ENCODE data around the gene NINJ2.

DNA sequence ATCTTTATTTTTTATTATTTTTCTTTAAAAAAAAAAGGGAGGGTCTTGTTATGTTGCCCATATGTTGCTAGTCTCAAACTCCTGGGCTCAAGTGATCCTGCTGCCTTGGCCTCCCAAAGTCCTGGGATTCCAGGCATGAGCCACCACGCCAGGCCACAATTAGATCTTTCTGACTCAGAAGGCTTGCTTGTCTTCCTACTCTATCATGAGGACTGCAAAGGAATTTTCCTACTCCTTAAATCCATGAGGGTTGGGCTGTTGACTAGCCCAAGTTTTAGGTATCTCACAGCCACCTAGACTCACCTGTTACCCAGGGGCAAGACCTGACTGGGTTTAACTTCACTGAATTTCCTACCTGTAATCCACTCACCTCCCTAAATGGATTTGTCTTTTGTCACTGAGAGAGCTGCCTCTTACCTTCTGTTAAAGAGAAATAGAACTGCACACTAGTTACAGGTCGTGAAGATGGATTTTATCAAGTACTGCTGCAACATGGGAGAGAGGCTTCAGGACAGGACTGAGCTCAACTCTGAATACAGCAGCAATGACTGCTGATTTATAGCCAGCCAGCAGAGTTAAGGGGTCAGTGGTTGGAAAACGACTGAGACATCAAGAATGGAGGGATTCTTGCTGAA lies 131.2 kb downstream of the NINJ2 start:
- TF ChIP-seq POLR2A (IDR thresholded peaks at IDR 0.05) (no peak), CTCF (IDR thresholded peaks at IDR 0.05) (no peak)
